Measurements from ENCODE around the gene ABCG5.

Gene ABCG5

DNA sequence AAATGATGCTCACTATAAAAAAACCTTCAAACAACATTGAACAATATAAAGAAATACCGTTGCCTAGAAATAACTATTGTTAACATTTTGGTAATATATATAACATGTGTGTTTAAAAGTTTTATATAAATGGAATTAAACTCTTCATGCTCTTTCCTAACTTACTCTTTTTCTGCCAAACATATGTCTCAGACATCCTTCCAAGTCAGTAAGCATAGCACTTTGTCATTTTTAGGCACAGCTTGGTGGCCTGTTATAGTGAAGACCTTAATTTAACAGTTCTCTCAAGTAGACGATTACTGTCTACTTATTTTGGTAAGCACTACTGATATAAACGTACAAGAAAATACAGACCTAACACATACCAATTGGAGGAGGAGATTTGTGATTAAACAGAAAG is 23.9 kb downstream of the ABCG5 start:
- Histone ChIP-seq H3K9me3 (replicated peaks in 1 of 2; ENCODE audit: control insufficient read depth in 2 of 2, insufficient read depth in 1 of 2, low read depth in 1 of 2, low read length in 2 of 2) (peaks cover 0 to 4% of the 10 kb centered on the region in 2 donors), H3K79me1 (ENCODE audit: low read depth, low read length) (no peaks in the 10 kb centered on the region), H2BK120ac (ENCODE audit: low read depth, low read length) (no peak overlapping the region), H4K91ac (ENCODE audit: low read depth, low read length, poor library complexity) (no peak overlapping the region), H3K18ac (ENCODE audit: low read length) (no peak overlapping the region), H3K4me3 (ENCODE audit: low read length in 2 of 2) (no peak overlapping the region), H3K27ac (replicated peaks; ENCODE audit: low read length) (no peak overlapping the region), H3K4me2 (ENCODE audit: insufficient read depth, low read length, poor library complexity, severe bottlenecking) (no peak overlapping the region), H3K23ac (ENCODE audit: low read depth, low read length, poor library complexity) (no peak overlapping the region), H4K8ac (ENCODE audit: low read depth, low read length) (no peak overlapping the region), H3K14ac (ENCODE audit: low read length) (no peak overlapping the region), H3K27me3 (ENCODE audit: control insufficient read depth in 3 of 3, insufficient read depth in 3 of 3, low read depth in 1 of 3, low read length in 3 of 3) (no peaks in the 10 kb centered on the region), H2BK15ac (ENCODE audit: low read length) (no peak overlapping the region), H2BK5ac (ENCODE audit: low read length) (no peak overlapping the region), H3K36me3 (replicated peaks in 1 of 2; ENCODE audit: control insufficient read depth in 2 of 2, insufficient read depth in 2 of 2, low read length in 2 of 2) (peaks cover 0 to 12% of the 10 kb centered on the region in 2 donors), H3K9ac (ENCODE audit: low read depth, low read length, poor library complexity) (no peak overlapping the region), H2BK12ac (ENCODE audit: low read length) (no peak overlapping the region), H2AFZ (ENCODE audit: low read length) (no peak overlapping the region), H3K4ac (ENCODE audit: low read length) (no peak overlapping the region), H3K4me1 (ENCODE audit: control insufficient read depth in 2 of 2, insufficient read depth in 1 of 2, low read depth in 1 of 2, low read length in 2 of 2) (no peaks in the 10 kb centered on the region), H2AK5ac (ENCODE audit: low read depth, low read length) (no peak overlapping the region)
- DNase-seq (ENCODE audit: low spot score) = no peak
- WGBS, 2 donors (ENCODE audit: extremely low coverage in 2 of 2, insufficient read length in 2 of 2, insufficient replicate concordance in 1 of 2) = no CpG with 5 or more reads among the region's 3 CpGs

- WGBS, 2 donors (ENCODE audit: extremely low coverage in 2 of 2, insufficient read length in 2 of 2, insufficient replicate concordance in 1 of 2) = no CpG with 5 or more reads among the region's 2 CpGs
- Histone ChIP-seq H3K79me1 (ENCODE audit: low read depth, low read length) (no peaks in the 10 kb centered on the region), H4K91ac (ENCODE audit: low read depth, low read length, poor library complexity) (no peak overlapping the region)
These were observed 25.7 kb downstream of the ABCG5 start for GRCh38 chr2:43812947-43813346.

DNA sequence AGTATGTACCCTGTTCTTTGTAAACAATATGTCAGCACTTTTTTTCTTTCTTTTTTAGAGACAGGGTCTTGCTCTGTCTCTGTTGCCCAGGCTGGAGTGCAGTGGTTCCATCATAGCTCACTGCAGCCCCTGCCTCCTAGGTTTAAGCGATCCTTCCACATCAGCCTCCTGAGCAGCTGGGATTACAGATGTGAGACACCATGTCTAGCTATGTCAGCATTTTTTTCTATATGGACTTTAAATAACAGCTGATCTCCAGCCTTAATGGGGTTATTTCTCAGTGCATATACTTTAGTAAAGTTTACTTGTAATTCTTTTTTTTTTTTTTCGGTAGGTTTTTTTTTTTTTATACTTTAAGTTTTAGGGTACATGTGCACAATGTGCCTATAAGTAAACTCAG is 26.6 kb downstream of the ABCG5 start:
- no peak overlapping the region for H4K91ac ChIP-seq (ENCODE audit: low read depth, low read length, poor library complexity)
- no peak overlapping the region for H3K9ac ChIP-seq (ENCODE audit: low read depth, low read length, poor library complexity)
- H3K79me1 ChIP-seq (ENCODE audit: low read depth, low read length) = no peaks in the 10 kb centered on the region
- H3K14ac ChIP-seq (ENCODE audit: low read length) = no peak overlapping the region
- no peak overlapping the region for H2AFZ ChIP-seq (ENCODE audit: low read length)
- no peaks in the 10 kb centered on the region for H3K4me1 ChIP-seq (ENCODE audit: control insufficient read depth in 2 of 2, insufficient read depth in 1 of 2, low read depth in 1 of 2, low read length in 2 of 2)
- peaks cover 0 to 4% of the 10 kb centered on the region in 2 donors for H3K9me3 ChIP-seq (replicated peaks in 1 of 2; ENCODE audit: control insufficient read depth in 2 of 2, insufficient read depth in 1 of 2, low read depth in 1 of 2, low read length in 2 of 2)
- no peak overlapping the region for H3K4me2 ChIP-seq (ENCODE audit: insufficient read depth, low read length, poor library complexity, severe bottlenecking)
- H3K27ac ChIP-seq (replicated peaks; ENCODE audit: low read length) = no peak overlapping the region
- no peak overlapping the region for H3K18ac ChIP-seq (ENCODE audit: low read length)
- no peak overlapping the region for H2BK12ac ChIP-seq (ENCODE audit: low read length)
- no CpG with 5 or more reads among the region's 2 CpGs for WGBS, 2 donors (ENCODE audit: extremely low coverage in 2 of 2, insufficient read length in 2 of 2, insufficient replicate concordance in 1 of 2)
- H3K23ac ChIP-seq (ENCODE audit: low read depth, low read length, poor library complexity) = no peak overlapping the region
- H2BK15ac ChIP-seq (ENCODE audit: low read length) = no peak overlapping the region
- no peak for DNase-seq (ENCODE audit: low spot score)
- H3K4ac ChIP-seq (ENCODE audit: low read length) = no peak overlapping the region
- H3K27me3 ChIP-seq (ENCODE audit: control insufficient read depth in 3 of 3, insufficient read depth in 3 of 3, low read depth in 1 of 3, low read length in 3 of 3) = no peaks in the 10 kb centered on the region
- H2BK120ac ChIP-seq (ENCODE audit: low read depth, low read length) = no peak overlapping the region
- H2AK5ac ChIP-seq (ENCODE audit: low read depth, low read length) = no peak overlapping the region
- H4K8ac ChIP-seq (ENCODE audit: low read depth, low read length) = no peak overlapping the region
- H2BK5ac ChIP-seq (ENCODE audit: low read length) = no peak overlapping the region
- H3K4me3 ChIP-seq (ENCODE audit: low read length in 2 of 2) = no peak overlapping the region
- peaks cover 0 to 12% of the 10 kb centered on the region in 2 donors for H3K36me3 ChIP-seq (replicated peaks in 1 of 2; ENCODE audit: control insufficient read depth in 2 of 2, insufficient read depth in 2 of 2, low read length in 2 of 2)

More at GRCh38 chr2:43812947-43813346, 25.7 kb downstream of the ABCG5 start:
- H3K9me3 ChIP-seq (replicated peaks in 1 of 2; ENCODE audit: control insufficient read depth in 2 of 2, insufficient read depth in 1 of 2, low read depth in 1 of 2, low read length in 2 of 2) = peaks cover 0 to 4% of the 10 kb centered on the region in 2 donors
- H3K14ac ChIP-seq (ENCODE audit: low read length) = no peak overlapping the region
- no peak overlapping the region for H2BK5ac ChIP-seq (ENCODE audit: low read length)
- no peak overlapping the region for H2AK5ac ChIP-seq (ENCODE audit: low read depth, low read length)
- no peak overlapping the region for H3K4ac ChIP-seq (ENCODE audit: low read length)
- H3K4me2 ChIP-seq (ENCODE audit: insufficient read depth, low read length, poor library complexity, severe bottlenecking) = no peak overlapping the region
- H3K9ac ChIP-seq (ENCODE audit: low read depth, low read length, poor library complexity) = no peak overlapping the region
- no peaks in the 10 kb centered on the region for H3K4me1 ChIP-seq (ENCODE audit: control insufficient read depth in 2 of 2, insufficient read depth in 1 of 2, low read depth in 1 of 2, low read length in 2 of 2)
- no peak overlapping the region for H3K23ac ChIP-seq (ENCODE audit: low read depth, low read length, poor library complexity)
- no peak overlapping the region for H3K18ac ChIP-seq (ENCODE audit: low read length)
- no peak overlapping the region for H2AFZ ChIP-seq (ENCODE audit: low read length)
- H3K4me3 ChIP-seq (ENCODE audit: low read length in 2 of 2) = no peak overlapping the region
- H3K36me3 ChIP-seq (replicated peaks in 1 of 2; ENCODE audit: control insufficient read depth in 2 of 2, insufficient read depth in 2 of 2, low read length in 2 of 2) = peaks cover 0 to 12% of the 10 kb centered on the region in 2 donors
- H2BK15ac ChIP-seq (ENCODE audit: low read length) = no peak overlapping the region
- H3K27me3 ChIP-seq (ENCODE audit: control insufficient read depth in 3 of 3, insufficient read depth in 3 of 3, low read depth in 1 of 3, low read length in 3 of 3) = no peaks in the 10 kb centered on the region
- H3K27ac ChIP-seq (replicated peaks; ENCODE audit: low read length) = no peak overlapping the region
- no peak overlapping the region for H4K8ac ChIP-seq (ENCODE audit: low read depth, low read length)
- DNase-seq (ENCODE audit: low spot score) = no peak
- H2BK120ac ChIP-seq (ENCODE audit: low read depth, low read length) = no peak overlapping the region
- H2BK12ac ChIP-seq (ENCODE audit: low read length) = no peak overlapping the region

DNA sequence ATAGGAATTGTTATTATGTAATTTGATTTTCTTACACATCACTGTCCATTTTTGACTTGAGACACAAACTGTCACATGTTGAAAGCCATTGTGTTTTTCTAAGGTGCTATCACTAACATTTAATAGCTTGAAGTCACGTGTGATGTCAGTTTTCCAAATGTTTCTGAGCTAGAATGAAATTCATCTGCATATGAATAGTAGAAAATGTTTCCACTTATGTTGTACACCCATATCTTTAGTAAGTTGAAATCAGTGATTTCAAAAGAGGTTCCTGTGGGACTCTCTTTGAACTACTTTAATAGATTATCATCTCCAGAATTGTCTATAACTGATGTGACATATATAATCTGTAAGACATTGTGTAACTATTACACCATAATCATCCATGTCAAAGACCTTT is 27.8 kb downstream of the ABCG5 start:
- Histone ChIP-seq H3K4me3 (ENCODE audit: low read length in 2 of 2) (no peak overlapping the region), H3K9ac (ENCODE audit: low read depth, low read length, poor library complexity) (no peak overlapping the region), H3K4me1 (ENCODE audit: control insufficient read depth in 2 of 2, insufficient read depth in 1 of 2, low read depth in 1 of 2, low read length in 2 of 2) (no peaks in the 10 kb centered on the region), H2BK15ac (ENCODE audit: low read length) (no peak overlapping the region), H3K36me3 (replicated peaks in 1 of 2; ENCODE audit: control insufficient read depth in 2 of 2, insufficient read depth in 2 of 2, low read length in 2 of 2) (peaks cover 0 to 15% of the 10 kb centered on the region in 2 donors), H3K27ac (replicated peaks; ENCODE audit: low read length) (no peak overlapping the region), H3K23ac (ENCODE audit: low read depth, low read length, poor library complexity) (no peak overlapping the region), H4K8ac (ENCODE audit: low read depth, low read length) (no peak overlapping the region), H3K4ac (ENCODE audit: low read length) (no peak overlapping the region), H3K9me3 (replicated peaks in 1 of 2; ENCODE audit: control insufficient read depth in 2 of 2, insufficient read depth in 1 of 2, low read depth in 1 of 2, low read length in 2 of 2) (no peaks in the 10 kb centered on the region), H4K91ac (ENCODE audit: low read depth, low read length, poor library complexity) (no peak overlapping the region), H3K79me1 (ENCODE audit: low read depth, low read length) (no peaks in the 10 kb centered on the region), H2BK120ac (ENCODE audit: low read depth, low read length) (no peak overlapping the region), H3K14ac (ENCODE audit: low read length) (no peak overlapping the region), H2BK12ac (ENCODE audit: low read length) (no peak overlapping the region), H3K4me2 (ENCODE audit: insufficient read depth, low read length, poor library complexity, severe bottlenecking) (no peak overlapping the region), H3K27me3 (ENCODE audit: control insufficient read depth in 3 of 3, insufficient read depth in 3 of 3, low read depth in 1 of 3, low read length in 3 of 3) (no peaks in the 10 kb centered on the region), H2BK5ac (ENCODE audit: low read length) (no peak overlapping the region), H3K18ac (ENCODE audit: low read length) (no peak overlapping the region), H2AFZ (ENCODE audit: low read length) (no peak overlapping the region), H2AK5ac (ENCODE audit: low read depth, low read length) (no peak overlapping the region)
- no CpG with 5 or more reads among the region's 1 CpG for WGBS, 2 donors (ENCODE audit: extremely low coverage in 2 of 2, insufficient read length in 2 of 2, insufficient replicate concordance in 1 of 2)
- DNase-seq (ENCODE audit: low spot score) = no peak

All from neuronal stem cell (in vitro differentiated cells).